Measurements from ENCODE around the gene DYRK3.
"Not testable (repeated sequence)": the region's sequence is repeated elsewhere in the genome, so short reads cannot be mapped to it uniquely, and the experiment has no call there.

The DYRK3 gene

GRCh38 chr1:206635080-206635977 lies at the start of gene DYRK3:
Gene DYRK3 (plus strand): TSS chr1:206635536. CDS start chr1:206635704, 168 bp downstream.
- peak; percentile 83 to 90 for DNase-seq

- no peak for DNase-seq
Observed at GRCh38 chr1:206586501-206587445, 48.6 kb upstream of the DYRK3 start.

GRCh38 chr1:206587904-206588303 lies 47.4 kb upstream of the DYRK3 start:
- DNase-seq, result no peak

GRCh38 chr1:206588492-206588891 lies 46.8 kb upstream of the DYRK3 start:
- no peak for DNase-seq

GRCh38 chr1:206589206-206589605 lies 46.1 kb upstream of the DYRK3 start:
- DNase-seq, result no peak

- no peak for DNase-seq
Observed at GRCh38 chr1:206590025-206590758, 45.1 kb upstream of the DYRK3 start.

GRCh38 chr1:206591226-206591625 lies 44.1 kb upstream of the DYRK3 start:
- DNase-seq, result no peak

GRCh38 chr1:206591696-206592095 lies 43.6 kb upstream of the DYRK3 start:
- no peak for DNase-seq

- DNase-seq, result no peak
Observed at GRCh38 chr1:206593351-206593925, 41.9 kb upstream of the DYRK3 start.

GRCh38 chr1:206595581-206596318 lies 39.6 kb upstream of the DYRK3 start:
- no peak for DNase-seq

GRCh38 chr1:206596319-206596666 lies 39.0 kb upstream of the DYRK3 start:
- DNase-seq, result no peak

GRCh38 chr1:206600527-206600926 lies 34.8 kb upstream of the DYRK3 start:
- DNase-seq, result no peak

- DNase-seq, result no peak
Observed at GRCh38 chr1:206604861-206605260, 30.5 kb upstream of the DYRK3 start.

- no peak for DNase-seq
Observed at GRCh38 chr1:206606867-206607266, 28.5 kb upstream of the DYRK3 start.

- peak in 1 of 2 experiments; percentile 7 for DNase-seq
Observed at GRCh38 chr1:206608108-206608698, 27.1 kb upstream of the DYRK3 start.

GRCh38 chr1:206609229-206609991 lies 25.9 kb upstream of the DYRK3 start:
- no peak for DNase-seq

- DNase-seq, result peak; percentile 87 to 95
Observed at GRCh38 chr1:206612129-206612876, 23.0 kb upstream of the DYRK3 start, which contains the start of gene EIF2D. Gene EIF2D (minus strand): TSS chr1:206612465. CDS start chr1:206612342, 123 bp downstream.

GRCh38 chr1:206626396-206626795 lies 8.9 kb upstream of the DYRK3 start:
- DNase-seq, result not testable (repeated sequence)

GRCh38 chr1:206628916-206629315 lies 6.4 kb upstream of the DYRK3 start:
- no peak for DNase-seq

- DNase-seq, result peak; percentile 44 to 73
Observed at GRCh38 chr1:206631085-206631509, 4.2 kb upstream of the DYRK3 start.

Measured in NCI-H1930 (cell line).